Stimulated activated CD8-positive, alpha-beta memory T cell treated with anti-CD3 and anti-CD28 coated beads, Interleukin-4, amount 100 ng/mL, for 4 hours (primary cell): ENCODE measurements around the gene SARS2.
"Not testable (repeated sequence)": the region's sequence is repeated elsewhere in the genome, so short reads cannot be mapped to it uniquely, and the experiment has no call there.

ENCODE experiments used
- DNase-seq, 2 donors: peaks; one replicate each; pipeline ENCODE4 v3.0.0-alpha.2; 2020; ENCODE audit warnings: low read depth in 2 of 2, low spot score in 1 of 2

SARS2 gene

DNA sequence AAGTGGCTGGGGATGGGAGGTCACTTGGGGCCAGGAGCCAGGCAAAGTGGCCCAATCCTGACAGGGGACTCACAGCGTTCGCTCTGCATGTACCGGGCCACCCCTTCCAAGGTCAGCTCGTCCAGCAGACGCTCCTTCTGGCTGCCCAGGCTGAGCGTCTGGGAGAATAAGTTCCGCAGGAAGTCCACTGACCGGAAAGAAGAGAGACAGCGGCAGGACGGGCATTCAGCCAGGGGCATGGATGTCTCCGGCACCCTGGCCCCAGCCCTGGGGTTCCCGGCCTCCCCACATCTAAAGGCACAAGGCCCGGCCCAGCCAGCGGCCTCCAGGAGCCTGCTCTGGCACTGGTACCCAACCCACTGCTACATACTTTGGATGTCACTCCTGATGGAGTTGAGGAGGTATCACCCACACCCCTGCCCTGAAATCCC, 37.2 kb downstream of the SARS2 start:
- no peak for DNase-seq

DNA sequence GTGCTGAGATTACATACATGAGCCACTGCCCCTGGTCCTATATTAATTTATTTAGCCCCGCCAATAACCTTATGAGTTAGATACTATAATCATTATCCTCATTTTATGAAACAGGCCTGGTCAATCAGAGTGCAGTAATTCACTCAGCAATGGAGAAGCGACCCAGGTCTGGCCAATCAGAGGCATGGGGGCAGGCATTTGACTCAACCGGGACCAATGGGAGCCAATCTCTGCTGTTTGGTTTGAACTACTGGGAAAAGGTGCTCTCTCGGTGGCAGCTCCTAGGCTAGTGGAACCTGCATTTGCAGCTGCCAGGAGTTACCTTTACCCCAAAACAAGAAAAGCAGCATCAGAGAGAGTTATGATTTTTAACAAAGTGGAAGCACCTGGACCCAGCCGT, 37.7 kb downstream of the SARS2 start:
- DNase-seq, result no peak

DNA sequence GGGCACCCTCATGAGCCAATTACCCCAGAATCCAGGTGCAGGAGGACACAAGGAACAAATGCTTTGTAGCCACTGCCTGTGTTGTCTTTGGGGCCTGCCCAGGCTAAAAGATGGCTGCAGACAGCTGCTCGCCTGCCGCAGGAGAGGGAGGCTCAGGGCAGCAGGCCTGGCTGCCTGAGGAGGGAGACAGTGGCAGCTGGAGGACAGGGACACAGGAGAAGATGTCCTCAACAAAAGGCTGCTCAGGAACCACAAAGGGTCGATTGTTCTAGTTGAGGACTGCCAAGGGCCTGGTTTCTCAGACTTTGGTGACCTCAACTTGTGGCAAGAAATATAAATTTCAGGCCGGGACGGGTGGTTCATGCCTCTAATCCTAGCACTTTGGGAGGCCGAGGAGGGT, 38.8 kb downstream of the SARS2 start:
- no peak for DNase-seq

DNA sequence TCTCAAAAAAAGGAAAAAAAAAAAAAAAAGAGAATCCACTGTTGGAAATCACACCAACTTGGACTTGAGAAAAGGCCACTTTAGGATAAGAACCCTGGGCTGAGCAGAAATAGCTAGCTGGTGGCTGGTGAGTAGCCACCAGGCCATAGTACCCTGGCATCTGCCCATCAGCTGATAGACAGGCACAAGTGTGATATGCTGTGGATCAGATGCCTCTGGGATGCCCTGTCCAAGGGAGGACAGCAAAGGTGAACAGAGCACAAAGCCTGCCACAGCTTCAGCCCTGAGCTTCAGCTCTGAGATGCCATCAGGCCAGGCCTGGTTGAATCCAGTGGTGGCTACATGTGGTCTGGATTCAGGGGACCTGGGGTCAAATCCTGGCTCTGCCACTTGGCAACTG, 39.9 kb downstream of the SARS2 start:
- DNase-seq, result no peak

DNA sequence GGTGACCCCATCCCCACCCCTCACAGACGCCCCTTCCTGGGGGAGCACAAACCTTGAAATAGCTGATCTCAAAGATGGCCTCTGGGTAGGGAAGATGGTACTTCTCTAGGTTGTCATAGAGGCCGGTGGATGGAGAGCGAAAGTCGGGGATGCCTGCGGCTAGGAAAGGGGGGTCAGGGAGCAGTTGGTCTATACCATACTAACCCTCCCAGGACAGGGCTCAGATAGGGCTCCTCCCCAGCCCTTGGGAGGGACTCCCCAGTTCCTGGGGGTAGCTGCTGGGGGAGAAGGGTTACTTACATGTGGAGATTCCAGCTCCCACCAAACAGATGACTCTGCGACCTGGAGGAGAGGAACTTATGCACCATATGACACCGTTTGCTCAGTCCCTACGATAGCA, 40.8 kb downstream of the SARS2 start:
- no peak for DNase-seq

DNA sequence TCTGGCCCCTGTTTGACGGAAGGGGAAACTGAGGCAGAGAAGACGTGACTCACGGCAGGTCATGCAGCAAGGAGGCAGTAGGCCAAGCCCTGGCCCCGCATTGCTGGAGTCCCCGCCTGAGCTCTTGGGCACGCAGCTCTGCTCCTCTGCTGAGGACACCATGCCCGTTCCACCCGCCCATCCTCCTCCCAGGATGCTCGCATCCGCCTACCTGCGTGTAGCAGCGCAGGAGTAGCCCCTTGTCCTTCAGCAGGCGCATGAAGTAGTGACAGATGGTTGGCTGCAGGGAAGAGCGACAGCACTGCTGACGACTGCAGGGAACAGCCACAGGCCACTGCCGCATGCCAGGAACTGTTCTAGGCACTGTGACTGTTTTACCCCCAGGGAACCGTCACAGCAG, 41.7 kb downstream of the SARS2 start:
- no peak for DNase-seq

DNA sequence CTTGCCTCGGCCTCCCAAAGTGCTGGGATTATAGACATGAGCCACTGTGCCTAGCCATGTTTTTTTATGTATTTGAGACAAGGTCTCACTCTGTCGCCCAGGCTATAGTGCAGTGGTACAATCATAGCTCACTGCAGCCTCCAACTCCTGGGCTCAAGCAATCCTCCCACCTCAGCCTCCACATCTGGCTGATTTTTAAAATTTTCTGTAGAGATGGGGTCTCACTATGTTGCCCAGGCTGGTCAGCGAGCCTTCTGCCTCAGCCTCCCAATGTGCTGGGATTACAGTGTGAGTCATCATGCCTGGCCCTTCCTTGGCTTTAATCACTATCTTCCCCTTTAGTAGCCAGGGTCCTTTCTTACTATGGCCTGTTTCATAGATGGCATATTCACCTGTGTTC, 45.9 kb downstream of the SARS2 start:
- not testable (repeated sequence) for DNase-seq

DNA sequence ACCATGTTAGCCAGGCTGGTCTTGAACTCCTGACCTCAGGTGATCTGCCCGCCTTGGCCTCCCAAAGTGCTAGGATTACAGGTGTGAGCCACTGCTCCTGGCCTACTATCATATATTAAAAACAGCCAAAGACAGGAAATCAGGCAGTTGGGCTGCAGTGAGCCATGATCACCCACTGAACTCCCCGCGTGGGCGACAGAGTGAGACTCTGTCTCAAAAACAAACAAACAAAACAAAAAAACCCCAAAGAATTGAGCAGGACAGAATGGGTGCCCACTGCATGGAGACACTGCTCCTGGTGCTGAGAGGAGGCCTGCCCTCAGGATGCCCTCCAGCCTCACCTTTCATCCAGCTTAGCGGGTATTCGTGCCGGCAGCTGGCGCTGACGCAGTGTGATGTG, 47.3 kb downstream of the SARS2 start:
- DNase-seq, result no peak

DNA sequence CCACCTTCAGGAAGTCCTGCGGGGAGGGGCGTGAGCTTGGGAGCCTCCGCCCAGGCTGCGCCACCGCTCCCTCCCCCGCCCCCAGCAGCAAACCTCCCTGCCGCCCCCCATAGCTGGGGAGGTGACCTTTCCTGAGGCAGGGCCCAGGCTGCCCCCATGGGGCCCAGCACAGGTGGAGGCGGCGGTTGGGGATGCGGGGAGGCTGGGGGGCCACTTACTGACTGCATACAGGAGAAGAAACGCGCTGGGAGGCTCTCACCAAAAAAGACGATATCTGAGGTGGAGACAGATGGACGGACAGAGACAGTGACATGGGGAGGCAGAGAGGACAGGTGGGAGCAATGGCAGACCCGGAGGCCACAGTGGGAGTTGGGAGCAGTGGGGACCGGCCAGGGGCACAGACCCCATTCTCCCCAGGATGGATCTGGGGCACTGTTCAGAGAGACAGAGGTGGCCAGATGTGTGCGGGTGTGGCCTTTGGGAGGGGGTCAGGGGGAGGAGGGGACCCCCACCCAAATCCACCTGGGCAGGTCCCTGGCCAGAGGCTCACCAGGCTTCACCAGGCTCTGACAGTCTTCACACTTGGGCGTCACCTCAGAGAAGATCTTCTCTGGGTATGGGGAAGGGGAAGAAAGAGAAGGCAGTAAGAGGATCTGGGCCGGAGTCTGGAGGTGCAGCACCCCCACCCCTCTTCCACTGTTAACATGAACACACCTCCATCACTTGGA, 49.5 kb downstream of the SARS2 start:
- no peak for DNase-seq

DNA sequence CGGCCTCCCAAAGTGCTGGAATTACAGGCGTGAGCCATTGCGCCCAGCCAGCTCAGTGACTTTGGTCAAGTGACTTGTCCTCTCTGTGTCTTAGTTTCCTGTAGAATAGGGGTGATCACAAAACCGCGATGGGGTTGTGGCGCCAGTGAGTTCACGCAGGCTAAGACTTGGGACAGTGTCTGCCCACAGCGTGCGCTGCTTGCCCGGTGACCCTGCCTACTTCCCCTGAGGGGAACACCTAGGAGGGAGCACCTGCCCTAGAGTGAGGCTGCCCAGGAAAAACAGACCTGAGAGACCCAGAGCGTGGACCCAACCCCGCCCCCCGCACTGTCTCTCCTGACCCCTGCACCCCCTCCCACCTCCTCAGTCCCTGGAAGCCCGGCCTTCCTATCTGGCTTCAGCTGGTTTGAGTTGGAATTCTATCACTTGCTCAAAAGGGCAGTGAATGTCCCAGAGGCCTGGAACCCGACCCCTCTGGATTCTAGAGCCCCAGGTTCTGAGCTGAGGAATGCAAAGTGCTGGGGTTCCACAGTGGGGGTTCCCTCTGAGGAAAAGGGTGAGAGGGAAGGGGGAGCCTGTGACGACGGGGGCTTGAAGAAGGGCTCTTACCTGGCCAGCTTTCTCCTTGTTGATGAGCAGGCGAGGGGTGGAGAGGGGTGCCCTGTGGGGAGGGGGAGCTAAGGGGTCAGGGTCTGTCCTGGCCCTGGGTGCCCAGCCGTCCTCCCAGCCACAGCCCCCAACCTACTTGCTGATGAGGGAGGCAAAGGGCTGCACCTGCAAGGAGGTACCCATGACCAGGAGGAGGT, 50.3 kb downstream of the SARS2 start:
- DNase-seq, result no peak

DNA sequence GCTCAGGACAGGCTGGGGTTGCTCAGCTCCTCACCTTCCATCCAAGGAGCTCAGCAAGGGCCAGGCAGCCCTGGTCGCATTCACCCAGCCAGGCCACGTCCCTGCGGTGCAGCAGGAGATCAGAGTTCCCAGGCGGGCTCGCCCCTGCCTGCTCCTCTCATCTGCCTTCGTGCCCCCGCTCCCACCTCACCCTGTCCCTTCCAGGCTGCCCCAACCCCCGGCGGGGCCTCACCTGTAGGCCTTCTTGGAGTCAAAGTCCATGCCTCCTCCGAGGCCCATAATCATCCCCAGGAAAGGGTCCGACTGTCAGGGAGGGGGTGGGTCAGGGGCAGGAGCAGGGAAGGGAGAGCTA, 51.2 kb downstream of the SARS2 start:
- DNase-seq, result no peak

DNA sequence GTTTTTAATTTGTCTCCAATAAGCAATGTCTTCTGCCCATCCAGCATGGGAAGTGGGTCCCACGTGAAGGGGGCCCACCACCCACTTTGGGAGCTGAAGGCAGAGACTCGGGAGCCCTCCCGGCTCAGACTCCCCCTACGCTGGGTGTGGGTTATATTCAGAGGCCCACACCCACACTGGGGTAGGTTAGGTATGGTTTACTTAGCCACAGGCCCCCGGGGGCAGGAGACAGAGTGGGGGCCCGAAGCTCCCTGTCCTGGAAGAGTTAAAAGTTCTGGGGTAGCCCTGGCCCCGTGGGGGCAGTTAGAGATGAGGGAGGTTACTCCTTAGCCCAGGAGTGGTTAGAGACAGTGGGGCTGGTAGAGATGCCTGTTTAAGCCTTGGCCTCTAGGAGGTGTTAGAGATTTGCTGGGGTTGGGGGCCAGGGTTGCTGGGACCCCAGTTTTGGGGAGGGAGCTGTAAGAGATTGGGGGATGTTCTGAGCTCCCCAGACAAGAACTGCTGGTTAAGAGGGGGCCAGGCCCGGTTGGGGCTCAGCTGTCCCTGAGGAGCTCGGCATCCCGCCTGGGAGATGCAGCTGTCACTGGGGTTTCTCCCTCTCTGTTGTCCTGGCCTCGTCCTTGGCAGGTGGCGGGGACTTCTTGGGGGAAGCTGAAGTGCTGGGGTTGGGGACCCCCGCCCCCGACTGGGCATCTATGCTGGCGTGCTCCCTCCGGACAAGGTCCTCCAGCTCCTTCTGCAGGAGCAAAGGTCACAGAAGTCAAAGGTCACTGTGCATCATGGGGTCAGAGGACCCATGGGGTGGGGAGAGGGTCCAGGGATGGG, 51.8 kb downstream of the SARS2 start:
- DNase-seq, result no peak

DNA sequence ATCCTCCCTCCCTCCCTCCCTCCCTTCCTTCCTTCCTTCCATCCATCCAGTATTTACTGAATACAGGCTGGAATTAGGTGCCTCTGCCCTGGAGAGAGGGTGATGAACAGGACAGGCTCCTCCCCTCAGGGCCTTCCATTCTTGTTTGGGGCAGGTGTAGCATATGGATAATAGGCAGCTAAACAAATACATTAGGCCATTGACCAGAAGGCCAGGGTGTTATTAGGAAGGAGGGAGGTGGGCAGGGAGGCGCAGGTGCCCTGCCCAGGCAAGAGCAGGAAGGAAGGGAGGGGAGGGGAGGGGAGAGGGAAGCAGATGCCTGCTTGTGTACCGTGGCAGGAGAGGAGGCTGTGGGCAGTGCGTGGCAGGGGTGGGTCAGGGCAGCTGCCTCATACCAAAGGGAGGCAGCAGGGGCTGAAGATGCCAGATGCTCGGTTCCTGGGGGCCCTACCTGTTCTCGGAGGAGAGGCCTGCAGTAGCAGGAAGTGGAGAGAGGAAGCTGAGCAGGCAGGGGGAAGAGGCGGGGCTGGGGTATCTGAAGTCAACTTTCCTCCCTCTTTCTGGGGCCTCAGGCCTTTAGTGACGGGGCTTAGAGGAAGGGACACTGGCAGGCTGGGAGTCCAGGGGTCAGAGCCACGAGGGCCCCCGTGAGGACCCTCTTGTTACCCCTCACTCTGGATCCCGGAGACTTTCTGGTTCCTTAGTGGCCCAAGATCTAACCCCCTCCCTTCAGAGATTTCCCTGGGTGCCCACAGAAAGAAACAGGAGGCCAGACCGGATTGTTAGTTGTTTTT, 52.6 kb downstream of the SARS2 start, which contains the start of gene RINL:
RINL (minus strand) TSS at position 495 of the 794 bp plus-strand sequence. CDS start 1,533 bp downstream, outside the sequence.
- DNase-seq, result peak; percentile 44 to 46

DNA sequence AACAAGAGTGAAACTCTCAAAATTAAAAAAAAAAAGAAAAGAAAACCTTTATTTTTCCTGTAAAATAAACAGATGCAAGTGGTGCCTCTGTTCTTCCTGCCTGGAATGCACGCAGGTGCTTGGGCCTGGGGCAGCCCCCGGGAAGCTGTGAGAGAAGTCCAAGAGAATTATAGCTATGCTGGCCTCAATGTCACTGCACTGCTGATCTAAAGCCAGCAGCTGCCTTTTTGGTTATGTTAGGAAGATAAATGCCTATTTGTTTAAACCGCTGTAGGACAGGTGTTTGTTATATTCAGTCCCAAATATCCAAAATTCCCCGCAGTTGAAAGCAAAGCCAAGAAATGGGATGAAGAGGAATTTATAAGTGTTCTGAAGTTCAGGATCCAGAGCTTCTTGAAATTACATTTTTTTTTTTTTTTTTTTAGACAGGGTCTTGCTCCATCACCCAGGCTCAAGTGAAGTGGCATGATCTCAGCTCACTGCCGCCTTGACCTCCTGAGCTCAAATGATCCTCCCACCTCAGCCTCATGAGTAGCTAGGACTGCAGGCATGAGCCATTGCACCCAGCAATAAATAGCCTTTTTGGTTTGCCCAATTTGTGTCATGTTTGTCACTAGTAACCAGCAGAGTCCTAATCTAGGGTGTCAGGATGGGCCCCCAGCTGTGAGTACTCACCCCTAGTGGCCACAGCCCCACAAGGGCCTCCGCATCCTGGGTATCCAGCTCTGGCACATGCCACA, 54.7 kb downstream of the SARS2 start:
- DNase-seq, result no peak

DNA sequence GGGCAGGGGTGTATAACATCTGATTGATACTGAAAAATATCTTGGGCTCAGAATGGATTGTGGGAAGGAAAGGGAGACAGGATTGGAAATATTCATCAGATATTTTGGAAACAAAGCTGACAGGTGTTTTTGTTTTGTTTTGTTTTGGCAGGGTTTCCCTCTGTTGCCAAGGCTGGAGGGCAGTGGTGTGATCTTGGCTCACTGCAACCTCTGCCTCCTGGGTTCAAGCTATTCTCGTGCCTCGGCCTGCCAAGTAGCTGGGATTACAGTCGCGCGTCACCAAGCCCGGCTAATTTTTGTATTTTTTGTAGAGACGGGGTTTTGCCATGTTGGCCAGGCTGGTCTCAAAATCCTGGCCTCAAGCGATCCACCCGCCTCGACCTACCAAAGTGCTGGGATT, 57.2 kb downstream of the SARS2 start:
- DNase-seq, result not testable (repeated sequence)

DNA sequence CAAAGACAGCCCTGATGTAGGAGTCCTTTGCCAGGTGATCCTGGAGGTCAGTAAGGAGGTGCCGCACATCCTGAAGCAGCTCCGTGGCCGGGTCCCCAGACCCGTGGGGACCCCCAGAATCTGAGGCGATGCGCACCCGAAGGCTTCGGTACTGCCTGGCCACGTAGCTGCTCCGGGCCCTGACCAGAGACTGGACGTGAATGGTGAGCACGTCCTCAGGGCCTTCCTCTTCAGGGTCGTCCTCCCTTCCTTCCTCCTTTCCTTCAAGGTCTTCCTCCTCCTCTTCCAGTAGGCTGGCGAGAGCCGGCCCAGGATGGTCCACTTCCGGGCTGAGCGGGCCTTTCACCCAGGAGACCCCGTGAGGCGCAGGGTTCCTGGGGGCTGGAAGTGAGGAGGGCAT, 60.0 kb downstream of the SARS2 start:
- DNase-seq, result no peak

DNA sequence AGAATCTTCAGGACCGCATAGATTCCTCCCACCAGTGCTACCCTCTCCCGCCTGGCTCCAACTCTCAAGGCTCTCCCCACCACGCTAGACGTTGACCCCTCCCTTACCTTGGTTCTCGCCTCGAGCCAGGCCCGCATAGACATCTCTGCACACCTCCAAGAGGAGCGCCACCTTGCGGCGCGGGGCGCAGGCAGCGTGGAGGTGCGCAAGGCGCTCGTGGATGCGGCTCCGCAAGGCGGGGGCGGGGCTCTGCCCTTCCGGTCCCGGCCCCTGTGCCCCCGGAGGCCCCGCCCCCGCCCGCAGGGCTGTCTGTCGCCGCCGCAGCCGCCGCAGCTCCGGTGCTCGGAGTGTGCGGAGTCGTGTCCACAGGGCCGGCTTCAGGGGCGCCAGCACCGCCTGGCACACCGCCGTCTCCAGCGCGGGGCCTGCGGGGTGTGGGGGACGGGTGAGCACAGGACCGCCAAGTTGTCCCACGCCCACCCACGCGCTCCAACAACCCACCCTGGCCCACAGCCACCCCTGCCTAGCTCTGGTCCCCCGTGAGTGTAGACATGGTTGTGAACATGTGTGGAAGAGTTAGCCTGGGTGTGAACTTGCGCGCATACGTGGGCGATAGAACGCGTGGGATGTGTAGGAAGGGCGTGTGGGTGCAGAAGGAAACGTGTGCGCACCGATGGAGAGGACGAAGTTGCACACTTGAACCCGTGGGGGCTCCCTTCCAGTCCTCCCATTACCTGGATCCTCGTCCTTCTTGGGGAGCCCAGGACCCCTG, 60.5 kb downstream of the SARS2 start:
- DNase-seq, result peak; percentile 79 to 85

DNA sequence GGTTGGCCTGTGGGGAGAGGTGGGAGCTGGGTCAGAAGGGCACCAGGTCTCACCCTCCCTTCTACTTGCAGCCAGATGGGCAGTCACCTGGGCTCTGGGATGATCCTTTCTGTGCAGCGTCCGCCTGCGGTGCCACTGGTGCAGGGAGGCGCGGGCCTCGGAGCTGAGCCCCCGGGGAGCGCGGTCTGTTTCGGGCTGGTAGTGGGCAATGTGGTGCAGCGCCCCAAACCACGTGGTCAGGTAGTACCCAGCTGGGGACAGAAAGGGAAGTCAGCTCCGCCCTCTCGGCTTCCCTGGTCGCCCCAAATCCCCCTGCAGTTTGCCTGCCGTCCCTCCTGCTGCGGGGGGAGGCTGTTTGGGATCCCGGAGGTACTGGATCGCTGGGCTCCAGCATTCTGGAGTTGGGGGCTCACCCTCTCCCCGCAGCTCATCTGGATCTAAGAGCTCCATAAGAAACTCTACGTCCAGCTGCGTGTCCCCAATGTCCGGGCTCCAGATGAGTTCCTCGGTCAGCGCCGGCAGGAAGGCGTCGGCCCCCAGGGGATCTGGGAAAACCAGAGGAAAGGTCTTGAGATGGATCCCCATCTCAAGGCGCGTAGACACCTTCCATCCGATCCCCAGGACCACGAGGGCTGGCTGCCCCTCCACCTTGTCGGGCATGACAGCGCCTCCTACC, 61.3 kb downstream of the SARS2 start:
- DNase-seq, result no peak

DNA sequence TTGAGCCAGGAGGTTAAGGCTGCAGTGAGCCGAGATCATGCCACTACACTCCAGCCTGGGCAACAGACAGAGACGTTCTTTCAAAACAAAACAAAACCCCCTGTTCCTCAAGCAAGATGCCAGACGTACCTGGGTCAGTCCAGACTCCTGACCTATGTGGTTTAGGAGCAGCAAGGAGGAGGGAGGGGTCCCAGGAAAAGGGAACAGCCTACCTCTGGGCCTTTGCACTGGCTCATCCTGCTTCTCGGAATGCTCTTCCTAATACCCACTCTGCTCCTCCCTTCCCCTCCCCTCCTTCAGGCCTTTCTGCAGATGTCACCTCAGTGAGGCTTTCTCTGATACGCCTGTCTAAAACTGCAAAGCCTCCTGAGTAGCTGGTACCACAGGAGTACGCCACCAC, 62.0 kb downstream of the SARS2 start:
- no peak for DNase-seq
